ENCODE data around the gene CTDSPL.
"Not testable (repeated sequence)": the region's sequence is repeated elsewhere in the genome, so short reads cannot be mapped to it uniquely, and the experiment has no call there.

Gene CTDSPL

GRCh38 chr3:37968813-37969595 is 107.3 kb downstream of the CTDSPL start:
- no peak for DNase-seq (ENCODE audit: low read depth)

- no peak for DNase-seq (ENCODE audit: low read depth)
Observed at GRCh38 chr3:37969596-37970100, 108.0 kb downstream of the CTDSPL start.

- DNase-seq (ENCODE audit: low read depth), result no peak
Observed at GRCh38 chr3:37970802-37971201, 109.1 kb downstream of the CTDSPL start.

- no peak for DNase-seq (ENCODE audit: low read depth)
Observed at GRCh38 chr3:37971467-37971866, 109.8 kb downstream of the CTDSPL start.

GRCh38 chr3:37972056-37972455 is 110.4 kb downstream of the CTDSPL start:
- DNase-seq (ENCODE audit: low read depth), result not testable (repeated sequence)

GRCh38 chr3:37973246-37974054 is 111.8 kb downstream of the CTDSPL start:
- DNase-seq (ENCODE audit: low read depth), result no peak

- DNase-seq (ENCODE audit: low read depth), result peak; percentile 59
Observed at GRCh38 chr3:37974121-37975083, 112.7 kb downstream of the CTDSPL start.

GRCh38 chr3:37979541-37980461 is 118.1 kb downstream of the CTDSPL start:
- DNase-seq (ENCODE audit: low read depth), result no peak

- DNase-seq (ENCODE audit: low read depth), result no peak
Observed at GRCh38 chr3:37980462-37981347, 119.0 kb downstream of the CTDSPL start.

GRCh38 chr3:37981348-37981664 is 119.6 kb downstream of the CTDSPL start:
- DNase-seq (ENCODE audit: low read depth), result no peak

GRCh38 chr3:37982331-37982730 is 120.7 kb downstream of the CTDSPL start:
- DNase-seq (ENCODE audit: low read depth), result no peak

- no peak for DNase-seq (ENCODE audit: low read depth)
Observed at GRCh38 chr3:37984051-37984450, 122.4 kb downstream of the CTDSPL start.

- no peak for DNase-seq (ENCODE audit: low read depth)
Observed at GRCh38 chr3:37984596-37984995, 122.9 kb downstream of the CTDSPL start.

GRCh38 chr3:37985637-37986320 is 124.1 kb downstream of the CTDSPL start:
- no peak for DNase-seq (ENCODE audit: low read depth)

- no peak for DNase-seq (ENCODE audit: low read depth)
Observed at GRCh38 chr3:37986479-37987314, 125.0 kb downstream of the CTDSPL start.

GRCh38 chr3:37987315-37987697 is 125.6 kb downstream of the CTDSPL start:
- no peak for DNase-seq (ENCODE audit: low read depth)

GRCh38 chr3:37987751-37988179 is 126.1 kb downstream of the CTDSPL start:
- DNase-seq (ENCODE audit: low read depth), result no peak

- not testable (repeated sequence) for DNase-seq (ENCODE audit: low read depth)
Observed at GRCh38 chr3:37988376-37988775, 126.7 kb downstream of the CTDSPL start.
